ENCODE measurements around the gene CDK17. TPM values are rescaled to one million over a fixed set of nuclear protein-coding genes. Genes with fewer than 3 reads are reported as not detected.

The CDK17 gene
- total RNA-seq, 1 experiment from 2014 or later: 21.4 TPM

GRCh38 chr12:96260644-96261043 is 139.6 kb downstream of the CDK17 start (continued):
- no peak for TF ChIP-seq EGR1 (IDR thresholded peaks at IDR 0.05; ENCODE audit: low read depth)
- no peak for TF ChIP-seq EZH2phosphoT487 (IDR thresholded peaks at IDR 0.05; ENCODE audit: borderline replicate concordance)
- TF ChIP-seq MAX (IDR thresholded peaks at IDR 0.05): no peak
- no peak for TF ChIP-seq ZNF274 (IDR thresholded peaks at IDR 0.05; ENCODE audit: low read depth, low read length)
- TF ChIP-seq YY1 (IDR thresholded peaks at IDR 0.05; ENCODE audit: extremely low read depth, insufficient replicate concordance, low read depth, low read length): no peak
- TF ChIP-seq CTCF (IDR thresholded peaks at IDR 0.05 in 2 of 3, conservative IDR thresholded peaks at IDR 0.05 in 1 of 3; ENCODE audit: borderline replicate concordance in 1 of 3, insufficient read depth in 1 of 3, low read depth in 2 of 3, low read length in 2 of 3): no peak

- intact Hi-C loops (cut with micrococcal nuclease): no loop called here
- H2AFZ ChIP-seq (ENCODE audit: low read depth, low read length, poor library complexity, severe bottlenecking): no peak overlapping the region
- BruUV-seq (replicated peaks): no TSS peak
- ChIA-PET POLR2A (no interaction called here), CTCF (no interaction called here), RAD21 (ENCODE audit: low non-redundant PET in 1 of 2, low total read pairs in 2 of 2, uncharacterized antibody in 2 of 2, unreplicated experiment in 2 of 2) (no interaction called here)
- no peak overlapping the region for H3K4me3 ChIP-seq (replicated peaks in 1 of 2; ENCODE audit: low read depth in 1 of 2, low read length in 2 of 2)
- peaks cover 59% of the 10 kb centered on the region for H3K79me2 ChIP-seq (ENCODE audit: insufficient read depth, low read length)
- H3K4me1 ChIP-seq (ENCODE audit: control insufficient read depth in 1 of 2, insufficient read depth in 2 of 2, low read length in 2 of 2): no peaks in the 10 kb centered on the region
- H3K4me2 ChIP-seq (ENCODE audit: low read length): no peak overlapping the region
- DNase-seq (ENCODE audit: low read depth, low spot score) (no peak), ATAC-seq (no peak)
- H3K9me3 ChIP-seq (ENCODE audit: control insufficient read depth in 1 of 2, insufficient read depth in 1 of 2, low read depth in 1 of 2, low read length in 2 of 2): no peaks in the 10 kb centered on the region
- no peak overlapping the region for H3K9ac ChIP-seq (ENCODE audit: low read length)
- H3K9me2 ChIP-seq (ENCODE audit: insufficient read depth): no peaks in the 10 kb centered on the region
- peaks cover 8% of the 10 kb centered on the region; the same call in 1 of the 2 replicates for H4K20me1 ChIP-seq (ENCODE audit: insufficient read depth)
- H3K36me3 ChIP-seq (ENCODE audit: control insufficient read depth in 1 of 2, insufficient read depth in 2 of 2, low read length in 2 of 2): peaks cover 5 to 24% of the 10 kb centered on the region in 2 experiments; a peak in 3 of 4 replicates
- no peak overlapping the region for H3K27ac ChIP-seq (ENCODE audit: low read depth, low read length)
- H3K27me3 ChIP-seq (ENCODE audit: insufficient read depth, low read length): no peaks in the 10 kb centered on the region
- TF ChIP-seq EZH2 (IDR thresholded peaks at IDR 0.05): no peak
- TF ChIP-seq REST (IDR thresholded peaks at IDR 0.05; ENCODE audit: low read depth): no peak
- no peak for TF ChIP-seq ELF1 (IDR thresholded peaks at IDR 0.05; ENCODE audit: borderline replicate concordance, low read depth)
- TF ChIP-seq MAX (IDR thresholded peaks at IDR 0.05): no peak
- no peak for TF ChIP-seq JUND (IDR thresholded peaks at IDR 0.05)
- no peak for TF ChIP-seq YY1 (IDR thresholded peaks at IDR 0.05; ENCODE audit: extremely low read depth, insufficient replicate concordance, low read depth, low read length)
- TF ChIP-seq TCF7L2 (IDR thresholded peaks at IDR 0.05; ENCODE audit: borderline replicate concordance, extremely low read depth, insufficient read depth, insufficient read length): no peak
- no peak for TF ChIP-seq ZFX (IDR thresholded peaks at IDR 0.05)
- TF ChIP-seq FOSL1 (IDR thresholded peaks at IDR 0.05; ENCODE audit: low read depth): no peak
- no peak for TF ChIP-seq CTCF (IDR thresholded peaks at IDR 0.05 in 2 of 3, conservative IDR thresholded peaks at IDR 0.05 in 1 of 3; ENCODE audit: borderline replicate concordance in 1 of 3, insufficient read depth in 1 of 3, low read depth in 2 of 3, low read length in 2 of 3)
- TF ChIP-seq ATF3 (IDR thresholded peaks at IDR 0.05): no peak
Observed at GRCh38 chr12:96260231-96260630, 140.0 kb downstream of the CDK17 start.

Measured in HCT116 (cell line).